Measurements from ENCODE around the gene USP28.

DNA sequence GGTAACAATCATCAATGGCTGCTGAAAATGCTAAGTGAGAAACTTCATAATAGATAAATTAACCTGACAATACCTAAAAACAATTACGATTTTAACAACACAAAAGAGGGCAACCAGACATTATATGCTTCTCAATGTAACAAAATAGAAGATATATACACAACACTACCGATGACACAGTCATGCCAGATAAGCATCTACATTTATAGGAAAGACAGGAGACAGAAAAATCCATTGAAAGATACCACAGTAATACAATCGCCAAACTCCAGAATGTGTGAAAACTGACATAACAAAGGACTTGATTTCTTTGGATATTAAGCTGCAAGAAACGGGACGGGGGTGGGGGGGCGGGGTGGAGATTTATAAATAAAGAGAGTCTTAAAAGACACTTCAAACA is 28.3 kb downstream of the USP28 start:
- TF ChIP-seq TAF1 (IDR thresholded peaks at IDR 0.05; ENCODE audit: low read depth, low read length), result no peak
- no peak for TF ChIP-seq SIN3A (conservative IDR thresholded peaks at IDR 0.05 in 1 of 2, IDR thresholded peaks at IDR 0.05 in 1 of 2; ENCODE audit: low read depth in 1 of 2, low read length in 2 of 2)
- TF ChIP-seq SP1 (IDR thresholded peaks at IDR 0.05; ENCODE audit: low read depth, low read length), result no peak
- no peak for TF ChIP-seq CTCF (IDR thresholded peaks at IDR 0.05; ENCODE audit: control extremely low read depth in 1 of 3, insufficient read depth in 1 of 3, low read depth in 1 of 3, low read length in 3 of 3)
- no peak for TF ChIP-seq HDAC2 (IDR thresholded peaks at IDR 0.05; ENCODE audit: borderline replicate concordance in 1 of 2, low read depth in 2 of 2, low read length in 2 of 2)
- no peak for TF ChIP-seq MAFK (IDR thresholded peaks at IDR 0.05; ENCODE audit: low read depth, low read length)
- TF ChIP-seq GABPA (IDR thresholded peaks at IDR 0.05; ENCODE audit: borderline replicate concordance, insufficient read depth, low read length), result no peak
- no peak for TF ChIP-seq POU5F1 (IDR thresholded peaks at IDR 0.05; ENCODE audit: low read depth, low read length)
- TF ChIP-seq EP300 (IDR thresholded peaks at IDR 0.05; ENCODE audit: borderline replicate concordance in 1 of 2, low read depth in 2 of 2, low read length in 2 of 2), result no peak
- TF ChIP-seq, protein P1, sequence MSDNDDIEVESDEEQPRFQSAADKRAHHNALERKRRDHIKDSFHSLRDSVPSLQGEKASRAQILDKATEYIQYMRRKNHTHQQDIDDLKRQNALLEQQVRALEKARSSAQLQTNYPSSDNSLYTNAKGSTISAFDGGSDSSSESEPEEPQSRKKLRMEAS (IDR thresholded peaks at IDR 0.05), result no peak
- TF ChIP-seq KDM1A (IDR thresholded peaks at IDR 0.05; ENCODE audit: borderline replicate concordance, low read length), result no peak

Measured in H1 (cell line).